NCI-H1417 (cell line): Measurements from ENCODE around the gene EIPR1.
A peak's percentile ranks its signal among the peaks of the same experiment; 100 is the strongest.

Experiments used
- DNase-seq, 3 experiments: peaks; one replicate each; lab custom pipeline; 2025; lab: John Stamatoyannopoulos, UW

EIPR1 gene

DNA sequence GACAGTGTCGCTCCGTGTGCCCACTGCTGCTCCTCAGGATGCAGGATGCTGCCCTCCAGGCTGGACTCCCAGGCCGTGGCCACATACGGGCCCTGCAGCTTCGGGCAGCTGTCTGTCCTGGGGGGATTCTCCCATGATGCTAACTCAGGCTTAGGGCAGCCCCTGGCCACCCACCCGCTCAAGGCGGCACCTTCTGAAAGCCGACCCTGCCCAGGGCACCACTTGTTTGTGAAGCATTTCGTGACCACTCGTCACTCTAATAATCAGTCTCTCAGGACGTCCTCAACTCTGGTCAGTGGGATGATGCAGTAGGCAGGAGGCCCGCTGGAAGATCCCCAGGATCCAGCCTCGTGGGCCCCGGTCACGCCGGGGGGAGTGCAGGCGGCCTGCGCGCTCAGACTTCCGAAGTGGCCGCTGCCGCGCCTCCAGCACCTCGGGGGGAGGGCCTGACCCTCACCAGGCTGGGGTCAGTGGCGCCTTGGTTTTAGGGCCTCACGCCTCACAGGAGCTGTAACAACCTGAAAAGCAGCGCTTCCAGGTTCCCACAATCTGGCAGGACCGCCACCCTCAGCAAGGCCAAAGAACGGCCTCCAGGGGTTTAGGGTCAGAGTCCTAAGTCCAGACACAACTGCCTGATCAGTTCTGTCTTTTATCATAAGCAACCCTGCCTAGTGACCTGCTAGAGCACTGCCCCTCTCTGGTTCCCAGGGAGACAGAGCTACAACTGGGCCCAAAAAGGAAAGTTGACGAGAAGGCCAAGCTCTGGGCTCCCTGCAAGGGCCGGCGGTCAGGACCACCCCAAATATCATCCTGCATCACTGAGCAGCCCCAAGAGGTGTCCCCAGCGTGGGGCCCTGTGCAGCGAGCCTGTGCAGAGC lies 53.0 kb downstream of the EIPR1 start:
- DNase-seq = no peak

DNA sequence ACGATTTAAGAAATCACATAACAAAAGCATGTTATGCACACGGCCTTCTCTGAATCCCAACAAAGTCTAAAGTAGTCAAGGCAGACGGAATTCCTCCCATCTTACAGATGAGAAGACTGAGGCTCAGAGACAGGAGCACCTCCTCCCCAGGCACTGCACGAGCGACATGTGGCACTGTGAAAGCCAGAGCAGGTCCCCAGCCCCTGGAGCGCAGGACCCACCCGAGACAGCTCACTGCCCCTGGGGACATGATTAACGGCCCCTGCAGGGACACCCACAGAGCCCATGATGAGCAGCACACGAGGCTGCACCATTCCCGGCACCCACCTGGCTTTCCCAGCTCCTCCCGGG lies 53.6 kb downstream of the EIPR1 start:
- DNase-seq = no peak

DNA sequence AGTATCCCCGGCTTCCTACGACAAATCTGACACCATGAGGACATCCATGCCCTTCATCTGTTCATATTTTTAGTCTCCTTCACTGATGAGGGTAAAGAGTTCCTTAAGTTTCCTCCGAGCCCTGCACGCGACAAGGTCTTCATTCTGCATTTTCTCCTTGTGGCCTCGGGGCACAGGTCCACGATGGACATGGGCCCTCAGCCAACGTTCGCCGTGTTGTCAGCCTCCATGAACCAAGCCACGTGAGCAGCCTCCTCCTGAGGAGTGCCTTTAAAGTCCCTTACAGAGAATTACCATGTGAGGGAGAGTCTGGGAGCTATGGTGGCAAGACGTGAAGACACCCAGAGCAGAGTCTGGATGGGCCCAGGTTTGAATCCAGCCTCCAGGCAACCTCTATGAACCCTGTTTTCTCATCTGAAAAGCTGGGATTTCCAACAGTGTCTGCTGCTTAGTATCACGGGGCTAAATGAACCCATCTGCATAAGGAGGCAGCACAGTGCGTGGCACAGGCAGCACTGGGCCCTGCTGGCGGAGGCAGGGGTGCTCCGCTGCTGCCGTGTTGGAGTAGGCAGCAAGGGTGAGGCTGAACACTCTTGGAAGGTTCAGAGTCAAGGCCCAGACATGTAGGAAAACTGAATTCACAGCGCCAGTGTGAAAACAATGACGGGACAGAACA lies 54.1 kb downstream of the EIPR1 start:
- DNase-seq = no peak

DNA sequence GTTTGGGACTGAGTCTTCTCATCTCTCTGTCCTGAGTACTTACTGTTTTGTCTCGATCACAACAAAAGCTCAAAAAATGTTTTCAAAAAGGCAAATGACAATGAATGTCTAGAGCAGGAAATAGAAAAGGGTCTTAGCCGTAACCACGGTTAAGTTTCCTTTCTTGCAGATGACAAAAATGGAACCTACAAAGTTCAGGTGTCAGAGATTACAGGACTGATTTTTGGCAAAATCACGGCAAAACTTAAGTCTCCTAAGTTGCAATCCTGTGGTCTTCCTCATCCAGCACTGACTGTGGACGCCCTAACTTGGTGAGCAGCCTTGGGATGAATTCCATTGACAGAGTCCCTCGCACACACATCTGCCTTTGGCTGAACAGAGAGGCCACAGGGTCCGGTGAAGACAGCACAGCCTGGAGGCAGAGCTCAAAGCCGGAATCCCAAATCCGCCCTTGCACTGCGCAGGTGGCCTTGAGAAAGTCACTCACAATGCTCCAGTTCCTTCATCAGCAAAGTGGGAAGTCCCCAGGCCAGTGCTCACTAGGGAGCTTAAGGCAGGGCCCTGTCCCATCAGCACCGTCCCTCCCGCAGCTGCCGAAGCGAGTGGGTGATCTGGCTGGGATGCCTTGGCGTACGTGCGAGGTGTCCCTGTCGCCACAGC lies 55.2 kb downstream of the EIPR1 start:
- no peak for DNase-seq

DNA sequence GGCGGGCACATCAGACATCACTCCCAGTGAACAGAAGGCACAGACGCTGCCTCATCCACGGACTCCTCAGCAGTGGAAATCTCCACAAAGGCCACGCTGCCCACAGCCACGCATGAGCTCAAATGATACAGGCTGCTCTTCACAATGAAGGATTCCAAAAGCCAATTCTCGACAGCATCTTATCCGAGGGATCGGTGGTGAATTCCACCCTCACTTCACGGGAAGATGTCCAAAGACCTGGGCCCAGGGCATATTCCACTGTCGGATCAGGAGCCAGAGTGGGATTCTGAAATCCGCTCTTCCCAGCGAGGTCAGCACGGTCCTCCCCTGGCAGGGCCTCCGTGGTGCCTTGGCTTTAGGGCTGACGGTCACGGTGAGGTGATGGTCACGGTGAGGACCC lies 55.8 kb downstream of the EIPR1 start:
- DNase-seq = no peak

DNA sequence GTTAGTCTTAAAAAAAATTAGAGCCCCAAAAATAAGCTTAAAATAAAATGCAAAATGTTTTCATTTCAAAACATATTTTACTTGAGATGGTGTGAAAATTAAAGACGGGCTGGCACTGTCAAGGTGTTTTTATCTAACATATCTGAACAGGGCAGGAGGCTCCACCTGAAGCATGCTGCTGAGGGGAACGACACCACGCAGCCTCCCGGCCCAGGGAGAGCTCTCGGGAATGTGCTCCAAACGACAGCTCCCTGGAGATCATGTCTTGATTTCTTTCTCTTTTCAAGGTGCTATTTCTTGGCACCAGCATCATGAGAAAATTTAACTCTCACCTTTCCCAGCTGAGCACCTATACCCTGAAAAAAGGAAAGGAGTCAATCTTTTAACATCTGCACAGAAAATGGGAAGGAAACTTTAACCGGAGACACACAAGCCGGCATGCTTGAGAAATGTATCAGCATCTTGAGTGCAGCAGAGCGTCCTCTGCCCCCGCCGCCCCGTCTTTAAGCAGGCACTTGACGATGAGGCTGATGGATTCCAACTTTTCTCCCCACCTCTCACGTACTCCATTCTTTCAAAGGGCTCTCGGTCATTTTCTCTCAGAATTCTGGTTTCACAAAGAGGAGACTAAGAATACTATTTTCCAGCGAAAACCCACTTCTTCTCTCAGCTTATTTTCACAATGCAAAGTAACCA lies 56.6 kb downstream of the EIPR1 start:
- no peak for DNase-seq

DNA sequence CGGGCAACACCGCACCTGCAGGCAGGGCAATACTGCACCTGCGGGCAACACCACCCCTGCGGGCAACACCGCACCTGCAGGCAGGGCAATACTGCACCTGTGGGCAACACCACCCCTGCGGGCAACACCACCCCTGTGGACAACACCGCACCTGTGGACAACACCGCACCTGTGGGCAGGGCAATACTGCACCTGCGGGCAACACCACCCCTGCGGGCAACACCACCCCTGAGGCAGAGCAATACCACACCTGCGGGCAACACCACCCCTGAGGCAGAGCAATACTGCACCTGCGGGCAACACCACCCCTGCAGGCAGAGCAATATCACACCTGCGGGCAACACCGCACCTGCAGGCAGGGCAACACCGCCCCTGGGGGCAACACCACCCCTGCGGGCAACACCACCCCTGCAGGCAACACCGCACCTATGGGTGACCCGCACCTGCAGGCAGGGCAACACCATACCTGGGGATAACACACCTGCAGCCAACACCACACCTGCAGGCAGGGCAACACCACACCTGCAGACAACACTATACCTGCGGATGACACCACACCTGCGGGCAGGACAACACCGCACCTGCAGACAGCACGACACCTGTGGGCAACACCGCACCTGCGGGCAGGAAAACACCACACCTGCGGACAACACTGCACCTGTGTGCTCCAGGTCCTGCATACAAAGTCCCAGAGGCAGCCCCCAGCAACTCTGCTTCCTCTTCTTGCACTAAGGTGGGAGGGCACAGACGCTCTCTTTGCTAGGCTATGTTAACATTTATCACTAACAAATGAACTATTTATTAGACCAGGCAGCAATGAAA lies 57.7 kb downstream of the EIPR1 start:
- no peak for DNase-seq

DNA sequence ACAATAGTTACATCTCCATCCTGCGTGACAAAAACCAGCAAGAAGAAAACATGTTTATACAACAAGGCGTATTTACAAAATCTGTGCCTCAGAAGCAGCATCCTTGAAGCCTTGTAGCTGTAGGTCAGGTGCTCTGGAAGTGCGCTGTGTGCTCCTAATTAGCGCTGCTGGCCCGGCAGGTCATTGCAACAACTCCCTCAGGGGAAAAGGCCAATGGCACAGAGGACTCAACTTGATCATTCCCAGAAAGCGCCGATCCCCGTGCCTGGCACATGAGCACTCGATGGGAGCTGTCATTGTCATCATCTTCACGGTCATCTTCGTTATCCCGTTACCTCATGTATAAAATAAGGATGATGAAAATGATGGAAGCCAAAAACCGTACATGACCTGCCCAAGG lies 58.5 kb downstream of the EIPR1 start:
- DNase-seq = no peak

DNA sequence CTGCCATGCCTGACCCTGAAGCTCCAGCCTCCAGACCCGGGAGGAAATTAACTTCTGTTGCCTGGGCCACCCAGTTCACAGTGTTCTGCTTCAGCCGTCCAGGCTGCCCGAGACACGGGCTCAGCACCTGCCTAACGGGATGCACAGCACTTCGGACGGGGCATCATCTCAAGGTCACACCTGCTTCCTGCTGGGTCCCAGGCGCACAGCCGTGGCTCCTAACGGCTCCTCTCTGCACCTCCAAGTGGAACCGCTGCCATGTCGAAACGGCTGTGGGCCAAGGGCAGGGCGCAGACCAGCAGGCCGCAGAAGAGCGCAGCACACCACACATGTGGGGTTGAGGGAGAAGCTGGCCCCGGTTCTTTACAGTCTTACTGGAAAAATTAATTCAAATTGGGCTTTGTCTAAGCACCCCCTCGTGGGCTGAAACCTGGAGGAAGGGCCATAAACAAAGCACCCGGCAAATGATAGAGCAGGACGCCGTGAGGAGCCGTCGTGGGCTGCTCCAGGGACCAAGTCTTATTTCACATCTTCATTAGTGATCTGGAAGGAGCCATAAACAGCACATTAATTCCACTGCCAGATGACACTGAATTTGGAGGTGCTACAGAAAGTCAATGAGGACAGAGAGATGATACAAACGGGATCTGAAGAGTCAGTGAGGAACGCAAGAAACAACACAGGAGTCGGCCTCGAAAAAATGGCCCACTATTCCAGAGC lies 59.6 kb downstream of the EIPR1 start:
- DNase-seq = no peak

DNA sequence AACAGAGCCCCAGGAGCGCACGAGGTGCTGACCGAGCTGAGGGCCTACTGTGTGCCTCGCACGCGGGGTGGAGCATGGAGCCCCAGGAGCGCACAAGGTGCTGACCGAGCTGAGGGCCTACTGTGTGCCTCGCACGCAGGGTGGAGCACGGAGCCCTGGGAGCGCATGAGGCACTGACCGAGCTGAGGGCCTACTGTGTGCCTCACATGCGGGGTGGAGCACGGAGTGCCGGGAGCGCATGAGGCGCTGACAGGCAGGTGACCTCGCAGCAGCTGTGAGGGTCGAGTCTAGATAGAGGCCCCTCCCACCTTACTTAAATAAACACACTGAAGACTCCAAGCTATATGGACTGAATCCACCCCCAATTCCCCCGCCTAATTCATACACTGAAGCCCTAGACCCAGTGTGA lies 60.3 kb downstream of the EIPR1 start:
- DNase-seq = no peak

DNA sequence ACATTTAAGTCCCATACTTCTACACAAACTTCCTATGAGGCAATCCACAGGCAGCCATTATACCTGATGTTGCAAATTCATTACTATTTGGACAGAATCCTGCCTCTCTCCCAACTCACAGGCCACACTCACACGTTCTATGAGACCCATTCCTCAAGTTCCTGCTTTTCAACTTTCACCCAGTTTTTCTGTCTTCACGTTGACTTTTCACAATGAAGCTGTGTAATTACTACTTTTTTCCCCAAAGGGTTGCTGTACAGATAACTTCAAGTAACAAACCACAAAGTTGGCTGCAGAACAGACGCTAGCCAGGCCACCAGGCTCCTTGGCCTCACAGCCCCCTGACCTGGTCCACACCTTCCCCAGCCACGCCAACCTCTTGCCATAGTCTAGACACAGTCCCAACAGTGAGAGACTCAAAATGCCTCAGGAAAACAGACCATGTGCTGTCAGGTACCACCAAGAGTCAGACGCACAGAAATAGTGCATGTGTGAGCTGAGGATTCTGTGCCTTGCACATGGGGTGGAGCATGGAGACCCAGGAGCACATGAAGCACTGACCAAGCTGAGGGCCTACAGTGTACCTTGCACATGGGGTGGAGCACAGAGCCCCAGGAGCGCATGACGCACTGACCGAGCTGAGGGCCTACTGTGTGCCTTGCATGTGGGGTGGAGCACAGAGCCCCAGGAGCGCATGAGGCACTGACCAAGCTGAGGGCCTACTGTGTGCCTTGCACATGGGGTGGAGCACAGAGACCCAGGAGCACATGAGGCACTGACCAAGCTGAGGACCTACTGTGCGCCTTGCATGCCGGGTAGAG lies 61.0 kb downstream of the EIPR1 start:
- no peak for DNase-seq

DNA sequence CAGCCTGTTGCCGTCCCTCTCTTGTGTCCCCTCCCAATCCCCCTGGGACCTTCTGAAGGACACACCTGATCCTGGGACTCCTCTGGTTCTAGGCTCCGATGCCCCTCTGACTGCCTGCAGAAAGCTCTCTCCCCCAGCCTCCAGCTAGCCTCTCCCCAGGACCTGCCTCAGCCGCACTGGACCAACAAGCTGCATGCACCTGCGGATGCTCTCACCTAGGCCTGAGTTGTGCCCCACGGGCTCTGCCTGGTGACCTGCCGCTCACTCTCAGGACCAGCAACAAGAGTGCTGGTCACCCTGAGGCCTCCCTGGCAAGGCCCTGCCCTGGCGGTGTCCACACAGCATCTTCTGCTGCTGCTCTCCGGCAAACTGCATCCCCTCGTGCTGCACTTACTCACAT lies 63.0 kb downstream of the EIPR1 start:
- no peak for DNase-seq

DNA sequence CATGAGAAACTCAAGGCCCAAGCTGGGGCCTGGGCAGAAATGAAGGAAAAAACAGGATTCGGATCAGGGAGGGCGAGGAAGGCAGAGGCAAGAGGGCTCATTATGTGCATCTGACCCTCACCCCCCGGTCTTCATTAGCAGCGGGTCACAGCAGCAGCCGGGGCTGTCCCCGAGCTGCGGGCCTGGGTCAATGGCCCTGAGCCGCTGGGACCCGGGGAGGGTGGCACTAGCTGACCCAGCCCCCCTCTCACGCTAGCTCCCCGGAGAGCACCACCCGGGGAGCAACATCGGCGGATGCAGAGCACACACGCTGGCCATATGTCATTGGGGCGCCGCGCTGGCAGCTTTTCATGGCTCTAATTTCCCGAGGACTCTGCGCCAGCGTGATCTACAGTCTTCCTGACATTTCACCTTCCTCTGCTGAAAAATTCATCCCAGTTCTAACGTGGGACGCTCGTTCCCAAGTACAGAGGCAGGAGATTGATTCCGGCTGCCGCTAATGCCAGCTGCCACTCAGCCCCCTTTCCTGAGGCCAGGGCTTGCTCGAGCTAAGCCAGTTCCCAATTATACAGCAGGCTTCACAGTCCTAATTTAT lies 63.7 kb downstream of the EIPR1 start:
- DNase-seq = peak in 2 of 3 experiments; percentile 35 to 47

DNA sequence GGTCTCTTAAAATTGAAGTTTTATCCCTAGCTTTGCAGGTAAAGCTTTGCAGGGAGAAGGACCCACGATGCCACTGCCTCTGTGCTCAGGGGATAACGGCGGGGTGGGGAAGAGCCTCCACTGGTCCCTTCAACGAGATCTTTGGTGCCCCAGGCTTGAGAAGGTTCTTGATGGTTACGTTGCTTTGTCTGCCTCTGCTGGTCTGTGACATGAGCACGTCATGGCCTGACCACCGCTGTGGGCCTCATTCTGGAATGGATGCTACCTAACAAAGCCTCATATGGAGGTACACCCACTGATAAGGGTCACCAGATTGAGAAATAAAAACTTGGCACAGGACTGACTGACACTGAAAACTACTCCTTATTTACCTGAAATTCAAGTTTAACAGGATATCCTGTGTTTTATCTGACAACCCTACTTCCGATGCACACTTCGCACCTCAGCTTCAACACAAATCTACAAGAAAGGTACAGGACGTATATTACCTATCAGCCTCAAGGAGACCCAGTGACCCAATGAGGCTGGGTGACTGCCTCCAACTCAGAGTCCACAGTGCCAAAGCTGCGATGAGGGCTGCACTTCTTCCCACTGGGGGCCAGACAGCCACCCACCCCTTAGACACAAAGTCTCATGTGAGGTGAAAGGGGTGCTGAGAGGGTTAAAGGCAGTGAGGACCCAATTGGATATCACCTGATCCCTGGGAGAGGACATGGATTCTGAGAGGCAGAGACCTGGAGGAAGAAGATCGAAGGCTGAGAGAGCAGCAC lies 64.9 kb downstream of the EIPR1 start:
- no peak for DNase-seq

DNA sequence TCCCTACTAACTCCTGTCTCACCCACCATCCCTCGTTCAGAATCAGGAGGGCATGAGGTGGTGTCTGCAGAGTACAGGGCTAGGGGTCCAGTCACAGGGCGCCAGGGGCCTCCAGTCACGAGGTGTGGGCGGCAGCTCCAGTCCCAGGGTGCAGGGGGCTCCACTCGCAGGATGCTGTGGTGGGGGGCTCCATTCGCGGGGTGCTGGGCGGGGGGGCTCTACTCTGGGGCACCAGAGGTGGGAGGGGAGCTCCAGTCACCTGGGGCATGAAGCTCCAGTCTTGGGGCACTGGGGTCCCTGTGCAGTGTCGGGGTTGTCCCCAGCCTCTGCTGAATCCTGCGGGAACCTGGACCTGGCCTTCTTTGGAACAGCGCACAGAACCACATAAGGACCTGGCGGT lies 66.0 kb downstream of the EIPR1 start:
- DNase-seq = no peak

DNA sequence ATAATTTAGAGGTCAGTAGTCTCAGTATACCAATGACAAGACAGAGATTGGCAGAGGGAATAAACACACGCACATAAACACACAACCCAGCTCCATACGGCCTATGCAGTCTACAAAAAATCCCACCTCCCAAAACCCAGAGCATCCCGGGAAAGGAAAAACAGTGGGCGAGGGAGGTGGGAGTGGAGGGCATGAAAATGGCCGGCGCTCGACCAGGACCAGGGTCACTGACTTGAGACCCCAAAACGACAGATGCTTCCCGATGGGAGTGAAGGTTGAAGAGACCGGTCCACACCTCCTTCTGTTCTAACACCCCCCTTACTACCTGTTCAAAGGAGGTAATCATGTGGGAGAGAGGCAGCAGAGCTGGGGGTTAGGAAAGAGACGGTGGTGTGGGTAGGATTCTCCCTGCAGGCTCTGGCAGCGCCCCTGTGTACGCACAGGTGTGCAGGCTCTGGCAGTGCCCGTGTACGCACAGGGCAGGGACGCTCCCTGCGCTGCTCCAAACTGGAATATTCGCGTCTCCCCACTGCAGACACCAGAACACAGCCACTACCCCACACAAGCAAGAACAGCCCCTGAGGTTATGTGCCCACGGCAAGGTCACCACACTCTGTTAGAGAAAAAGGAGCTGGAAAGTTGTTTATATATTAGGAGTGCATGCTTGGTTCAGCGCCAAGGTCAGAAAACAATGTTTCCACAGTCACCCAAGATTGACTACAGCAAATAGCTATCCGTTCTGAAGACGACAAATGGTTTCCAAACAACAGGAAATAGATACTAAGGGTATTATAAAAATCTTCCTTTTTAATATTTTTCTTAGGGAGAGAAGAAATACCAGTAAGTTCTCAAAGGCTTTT lies 67.9 kb downstream of the EIPR1 start:
- no peak for DNase-seq

DNA sequence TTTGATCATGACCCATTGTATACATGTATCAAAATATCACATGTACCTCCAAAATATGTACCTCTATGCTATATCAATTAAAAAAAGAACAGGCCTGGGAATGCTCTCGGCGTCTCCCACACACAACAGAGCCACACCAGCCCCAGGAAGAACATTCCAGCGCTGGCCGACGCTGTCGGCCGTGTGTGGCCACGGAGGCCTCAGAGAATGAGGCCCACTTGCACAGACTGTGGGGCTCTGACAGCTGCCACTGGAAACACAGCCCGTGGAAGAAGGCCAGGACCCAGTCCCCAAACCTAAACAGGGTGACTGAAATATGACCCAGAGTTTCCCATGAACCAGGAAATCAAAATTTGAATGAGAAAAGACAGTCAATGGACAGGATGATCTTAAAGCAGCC lies 69.7 kb downstream of the EIPR1 start:
- DNase-seq = no peak

DNA sequence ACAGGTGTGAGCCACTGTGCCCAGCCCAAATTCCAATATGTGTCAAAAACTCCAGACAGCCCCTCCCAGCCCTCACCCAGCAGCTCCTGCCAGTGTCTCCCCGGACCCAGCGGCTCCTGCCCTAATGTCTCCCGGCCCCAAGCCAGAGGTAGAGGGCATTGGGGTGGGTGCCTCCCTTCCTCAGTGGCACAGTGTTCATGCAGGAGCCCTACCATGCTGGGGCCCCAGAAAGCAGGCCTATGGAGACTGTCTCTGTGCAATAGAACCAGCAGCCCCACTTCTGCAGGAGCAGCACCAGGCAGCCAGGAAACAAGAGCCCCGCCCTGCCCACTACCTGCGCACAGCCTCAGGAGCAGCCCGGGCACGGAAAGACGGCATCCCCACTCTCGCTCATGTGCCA lies 70.4 kb downstream of the EIPR1 start:
- no peak for DNase-seq
